ENCODE results near the gene APOA4. TPM values are rescaled to one million over a fixed set of nuclear protein-coding genes. Genes with fewer than 3 reads are reported as not detected.

Gene APOA4
- total and polyA plus RNA-seq, 11 donors = 0.86 TPM; not detected in 10

DNA sequence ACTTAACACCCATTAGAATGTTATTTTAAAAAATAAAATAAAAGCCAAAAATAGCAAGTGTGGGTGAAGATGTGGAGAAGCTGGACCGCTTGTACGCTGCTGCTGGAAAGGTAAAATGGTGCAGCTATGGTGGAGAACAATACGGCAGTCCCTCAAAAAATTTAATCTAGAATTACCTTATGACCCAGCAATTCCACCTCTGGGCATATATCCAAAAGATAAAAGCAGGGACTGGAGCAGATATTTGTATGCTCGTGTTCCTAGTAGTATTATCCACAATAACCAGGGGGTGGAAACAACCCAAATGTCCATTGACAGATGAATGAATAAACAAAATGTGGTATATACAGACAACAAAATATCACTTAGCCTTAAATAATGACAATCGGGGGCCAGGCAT is 25.3 kb downstream of the APOA4 start:
- Histone ChIP-seq H3K9me3 (no peaks in the 10 kb centered on the region), H3K27me3 (no peaks in the 10 kb centered on the region), H3K27ac (peak overlapping the region in 1 of 12 donors; percentile 4), H3K4me1 (peaks cover 0 to 11% (median 0%) of the 10 kb centered on the region in 12 donors), H3K36me3 (no peaks in the 10 kb centered on the region), H3K4me3 (no peak overlapping the region)
- ATAC-seq (peak in 2 of 4 donors; percentile 31 to 63), DNase-seq (no peak)
- 37 to 51% (median 47%) methylated on average over 5 of the region's 5 CpGs for WGBS, 4 donors
- no peak for TF ChIP-seq POLR2A (IDR thresholded peaks at IDR 0.05)
- TF ChIP-seq, protein P1, sequence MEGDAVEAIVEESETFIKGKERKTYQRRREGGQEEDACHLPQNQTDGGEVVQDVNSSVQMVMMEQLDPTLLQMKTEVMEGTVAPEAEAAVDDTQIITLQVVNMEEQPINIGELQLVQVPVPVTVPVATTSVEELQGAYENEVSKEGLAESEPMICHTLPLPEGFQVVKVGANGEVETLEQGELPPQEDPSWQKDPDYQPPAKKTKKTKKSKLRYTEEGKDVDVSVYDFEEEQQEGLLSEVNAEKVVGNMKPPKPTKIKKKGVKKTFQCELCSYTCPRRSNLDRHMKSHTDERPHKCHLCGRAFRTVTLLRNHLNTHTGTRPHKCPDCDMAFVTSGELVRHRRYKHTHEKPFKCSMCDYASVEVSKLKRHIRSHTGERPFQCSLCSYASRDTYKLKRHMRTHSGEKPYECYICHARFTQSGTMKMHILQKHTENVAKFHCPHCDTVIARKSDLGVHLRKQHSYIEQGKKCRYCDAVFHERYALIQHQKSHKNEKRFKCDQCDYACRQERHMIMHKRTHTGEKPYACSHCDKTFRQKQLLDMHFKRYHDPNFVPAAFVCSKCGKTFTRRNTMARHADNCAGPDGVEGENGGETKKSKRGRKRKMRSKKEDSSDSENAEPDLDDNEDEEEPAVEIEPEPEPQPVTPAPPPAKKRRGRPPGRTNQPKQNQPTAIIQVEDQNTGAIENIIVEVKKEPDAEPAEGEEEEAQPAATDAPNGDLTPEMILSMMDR (IDR thresholded peaks at IDR 0.05) = no peak
- intact Hi-C loops (cut with DNase I) = loop anchor here in 4 of 10 donors (10.0 kb wide), 2 partner anchors 77 to 427 kb away; no protein-coding TSS in a partner anchor

DNA sequence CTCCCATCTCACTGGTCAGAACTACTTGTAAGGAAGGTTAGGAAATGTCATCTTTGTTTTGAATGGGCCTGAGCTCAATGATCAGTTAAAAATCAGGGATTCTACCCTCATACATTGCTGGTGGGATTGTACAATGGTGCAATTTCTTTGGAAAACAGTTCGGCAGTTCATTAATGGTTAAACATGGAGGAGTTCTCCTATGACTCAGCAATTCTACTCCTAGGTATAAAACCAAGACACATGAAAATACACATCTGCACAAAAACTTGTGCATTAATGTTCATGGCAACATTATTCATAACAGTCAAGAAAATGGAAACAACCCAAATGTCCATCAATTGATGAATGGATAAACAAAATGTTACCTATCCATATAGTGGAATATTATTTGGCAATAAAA is 26.6 kb downstream of the APOA4 start:
- no peak overlapping the region for H3K27ac ChIP-seq
- intact Hi-C loops (cut with DNase I) = loop anchor here in 4 of 10 donors (10.0 kb wide), 2 partner anchors 78 to 428 kb away; no protein-coding TSS in a partner anchor
- H3K9me3 ChIP-seq = no peaks in the 10 kb centered on the region
- whole genome bisulfite sequencing, 4 donors = 87 to 96% (median 92%) methylated on average over 1 of the region's 1 CpG
- H3K4me3 ChIP-seq = no peak overlapping the region
- peaks cover 0 to 15% (median 2%) of the 10 kb centered on the region in 12 donors for H3K4me1 ChIP-seq
- no peaks in the 10 kb centered on the region for H3K27me3 ChIP-seq
- no peaks in the 10 kb centered on the region for H3K36me3 ChIP-seq
- ATAC-seq (no peak), DNase-seq (no peak)
- TF ChIP-seq POLR2A (IDR thresholded peaks at IDR 0.05) = no peak
- TF ChIP-seq, protein P1 (IDR thresholded peaks at IDR 0.05) = no peak

DNA sequence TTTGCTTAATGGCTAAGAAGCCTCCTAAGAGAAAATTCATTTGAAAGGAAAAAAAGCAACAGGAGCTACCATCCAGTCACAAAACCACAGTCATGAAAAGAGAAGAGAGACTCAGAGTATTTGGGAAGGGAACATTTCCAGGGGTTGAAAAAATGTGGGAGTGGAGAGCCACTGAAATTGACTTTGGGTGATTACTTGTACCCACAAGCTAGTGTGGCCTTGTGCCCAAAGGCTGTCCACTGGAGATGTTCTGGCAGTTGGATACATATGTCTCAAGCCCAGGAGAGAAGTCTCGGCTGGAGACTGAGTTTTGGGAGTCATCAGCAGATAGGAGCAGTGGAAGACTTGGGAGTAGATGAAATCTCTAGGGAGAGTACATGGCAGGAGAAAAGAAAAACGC is 28.3 kb downstream of the APOA4 start:
- DNase-seq = no peak
- H3K36me3 ChIP-seq = no peaks in the 10 kb centered on the region
- TF ChIP-seq POLR2A (IDR thresholded peaks at IDR 0.05) = no peak
- TF ChIP-seq, protein P1 (IDR thresholded peaks at IDR 0.05) = no peak
- H3K4me1 ChIP-seq = peaks cover 0 to 22% (median 6%) of the 10 kb centered on the region in 12 donors
- H3K27ac ChIP-seq = no peak overlapping the region
- ATAC-seq = no peak
- H3K4me3 ChIP-seq = no peak overlapping the region
- no peaks in the 10 kb centered on the region for H3K9me3 ChIP-seq
- intact Hi-C loops (cut with DNase I) = loop anchor here in 7 of 10 donors (2.0 to 10.0 kb wide), 8 partner anchors 37 to 432 kb away; partner anchors contain the start of gene APOA1 (in 3 of the 7)
- WGBS, 4 donors = 78 to 89% (median 82%) methylated on average over 2 of the region's 2 CpGs
- H3K27me3 ChIP-seq = no peaks in the 10 kb centered on the region

DNA sequence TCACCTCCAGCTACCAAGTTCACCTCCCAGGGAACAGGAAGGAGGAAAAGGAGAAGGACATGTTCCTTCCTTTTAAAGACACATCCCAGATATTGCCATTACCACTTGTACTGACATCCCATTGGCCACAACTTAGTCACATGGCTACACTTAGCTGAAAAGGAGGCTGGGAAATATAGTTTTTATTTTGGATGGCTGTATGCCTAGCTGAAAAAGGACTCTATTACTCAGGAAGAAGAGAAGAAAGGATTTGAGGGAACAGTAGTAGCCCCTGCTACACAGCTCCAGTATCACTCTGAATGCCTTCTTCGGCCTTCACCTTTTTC is 29.4 kb downstream of the APOA4 start:
- Histone ChIP-seq H3K9me3 (no peaks in the 10 kb centered on the region), H3K27me3 (no peaks in the 10 kb centered on the region), H3K4me3 (no peak overlapping the region), H3K4me1 (peaks cover 0 to 20% (median 6%) of the 10 kb centered on the region in 12 donors), H3K27ac (no peak overlapping the region), H3K36me3 (no peaks in the 10 kb centered on the region)
- 97 to 100% (median 99%) methylated on average over 1 of the region's 1 CpG for WGBS, 4 donors
- intact Hi-C loops (cut with DNase I) = loop anchor here in 8 of 10 donors (2.0 to 10.0 kb wide), 9 partner anchors 39 to 434 kb away; partner anchors contain the start of gene APOA1 (in 3 of the 8)
- no peak for TF ChIP-seq POLR2A (IDR thresholded peaks at IDR 0.05)
- TF ChIP-seq, protein P1 (IDR thresholded peaks at IDR 0.05) = no peak
- no peak for ATAC-seq
- no peak for DNase-seq
